ENCODE data around the gene CDH4. TPM values are rescaled to one million over a fixed set of nuclear protein-coding genes. Genes with fewer than 3 reads are reported as not detected.

Gene CDH4
- total and polyA plus RNA-seq, 2 donors (not counting 3 experiments of a cell fraction or from before 2014, with no cell fraction given): 0.17 to 0.51 TPM

DNA sequence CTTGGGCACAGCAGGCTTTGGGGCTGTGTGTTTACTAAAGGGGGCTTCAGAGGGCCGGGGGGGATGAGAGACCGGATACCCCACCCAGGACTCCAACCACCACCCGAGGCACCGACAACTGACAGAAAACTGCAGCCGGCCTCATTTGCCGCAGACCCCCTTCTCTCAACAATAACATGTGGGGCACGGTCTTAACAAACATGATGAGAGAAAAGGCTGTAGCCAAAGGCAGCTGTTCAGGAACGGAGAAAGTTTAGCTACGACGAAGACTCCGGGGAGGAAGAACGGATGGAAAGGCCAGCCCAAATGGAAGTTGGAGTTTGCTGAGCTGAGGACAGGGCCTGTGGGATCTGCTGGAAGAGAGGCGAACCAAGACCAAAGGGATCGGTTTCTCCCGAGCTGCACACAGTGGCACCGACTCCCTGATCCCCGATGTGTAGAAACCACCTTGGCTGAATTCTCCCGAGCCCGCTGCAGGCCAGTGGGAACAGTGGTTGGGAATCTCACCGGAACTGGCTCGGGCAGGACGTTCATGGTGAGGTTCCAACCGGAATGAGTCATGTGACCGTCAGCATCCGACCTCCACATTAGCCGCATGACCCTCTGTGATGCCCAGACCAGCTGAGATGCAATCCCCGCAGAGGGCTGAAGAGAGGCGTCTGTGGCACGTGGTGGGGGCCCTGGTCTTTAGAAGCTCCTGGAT is 454.3 kb downstream of the CDH4 start:
- no peak overlapping the region for H3K4me3 ChIP-seq (replicated peaks in 1 of 3; ENCODE audit: insufficient read depth in 1 of 3, low read depth in 1 of 3, low read length in 3 of 3)
- intact Hi-C loops (cut with micrococcal nuclease): no loop called here
- no peaks in the 10 kb centered on the region for H3K27me3 ChIP-seq (ENCODE audit: control insufficient read depth in 2 of 2, insufficient read depth in 2 of 2, low read length in 2 of 2)
- ChIA-PET CTCF (no interaction called here), POLR2A (no interaction called here)
- BruUV-seq (replicated peaks): no TSS peak
- no peaks in the 10 kb centered on the region for H3K4me1 ChIP-seq (ENCODE audit: control insufficient read depth, extremely low read depth, insufficient read depth, low read length)
- H3K36me3 ChIP-seq (ENCODE audit: control insufficient read depth in 2 of 2, extremely low read depth in 1 of 2, insufficient read depth in 2 of 2, low read length in 2 of 2): no peaks in the 10 kb centered on the region
- no peak overlapping the region for H3K27ac ChIP-seq (ENCODE audit: insufficient read depth, low read depth, low read length)
- no peaks in the 10 kb centered on the region for H4K20me1 ChIP-seq (replicated peaks; ENCODE audit: control insufficient read depth, extremely low read depth, insufficient read depth, low read length)
- peaks cover 2% of the 10 kb centered on the region for H3K9me3 ChIP-seq (replicated peaks; ENCODE audit: control insufficient read depth, insufficient read depth, low read length)
- no peak overlapping the region for H3K9ac ChIP-seq (replicated peaks; ENCODE audit: extremely low read depth, insufficient read depth, low read length)
- TF ChIP-seq JUN (IDR thresholded peaks at IDR 0.05; ENCODE audit: borderline replicate concordance, insufficient read depth, insufficient read length, low read depth) (no peak), POLR2AphosphoS5 (IDR thresholded peaks at IDR 0.05; ENCODE audit: insufficient read depth, low read depth, low read length) (no peak), EZH2 (IDR thresholded peaks at IDR 0.05; ENCODE audit: borderline replicate concordance, low read depth, low read length, severe bottlenecking) (no peak), FOS (IDR thresholded peaks at IDR 0.05; ENCODE audit: borderline replicate concordance, insufficient read depth, low read length) (no peak), MYC (IDR thresholded peaks at IDR 0.05; ENCODE audit: low read depth, low read length) (no peak)
- TF ChIP-seq, protein P1, sequence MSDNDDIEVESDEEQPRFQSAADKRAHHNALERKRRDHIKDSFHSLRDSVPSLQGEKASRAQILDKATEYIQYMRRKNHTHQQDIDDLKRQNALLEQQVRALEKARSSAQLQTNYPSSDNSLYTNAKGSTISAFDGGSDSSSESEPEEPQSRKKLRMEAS (IDR thresholded peaks at IDR 0.05; ENCODE audit: insufficient read depth, insufficient read length): no peak
- TF ChIP-seq, protein P2, sequence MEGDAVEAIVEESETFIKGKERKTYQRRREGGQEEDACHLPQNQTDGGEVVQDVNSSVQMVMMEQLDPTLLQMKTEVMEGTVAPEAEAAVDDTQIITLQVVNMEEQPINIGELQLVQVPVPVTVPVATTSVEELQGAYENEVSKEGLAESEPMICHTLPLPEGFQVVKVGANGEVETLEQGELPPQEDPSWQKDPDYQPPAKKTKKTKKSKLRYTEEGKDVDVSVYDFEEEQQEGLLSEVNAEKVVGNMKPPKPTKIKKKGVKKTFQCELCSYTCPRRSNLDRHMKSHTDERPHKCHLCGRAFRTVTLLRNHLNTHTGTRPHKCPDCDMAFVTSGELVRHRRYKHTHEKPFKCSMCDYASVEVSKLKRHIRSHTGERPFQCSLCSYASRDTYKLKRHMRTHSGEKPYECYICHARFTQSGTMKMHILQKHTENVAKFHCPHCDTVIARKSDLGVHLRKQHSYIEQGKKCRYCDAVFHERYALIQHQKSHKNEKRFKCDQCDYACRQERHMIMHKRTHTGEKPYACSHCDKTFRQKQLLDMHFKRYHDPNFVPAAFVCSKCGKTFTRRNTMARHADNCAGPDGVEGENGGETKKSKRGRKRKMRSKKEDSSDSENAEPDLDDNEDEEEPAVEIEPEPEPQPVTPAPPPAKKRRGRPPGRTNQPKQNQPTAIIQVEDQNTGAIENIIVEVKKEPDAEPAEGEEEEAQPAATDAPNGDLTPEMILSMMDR (IDR thresholded peaks at IDR 0.05; ENCODE audit: extremely low read depth in 1 of 2, insufficient read depth in 1 of 2, low read depth in 1 of 2, low read length in 2 of 2): no peak
- DNase-seq (ENCODE audit: low read depth, low spot score): no peak
- no peaks in the 10 kb centered on the region for H3K79me2 ChIP-seq (ENCODE audit: control insufficient read depth, insufficient read depth, low read length)
- H3K4me2 ChIP-seq (ENCODE audit: insufficient read depth, low read length): no peak overlapping the region
- dilution Hi-C loops (cut with MboI; ENCODE audit: extremely low pct_ligation_motif_present, low sequenced_read_pairs): no loop called here
- FAIRE-seq: no peak
- no peaks in the 10 kb centered on the region for H3K9me1 ChIP-seq (replicated peaks; ENCODE audit: control insufficient read depth, extremely low read depth, insufficient read depth, low read length)
- H2AFZ ChIP-seq (ENCODE audit: low read depth, low read length): no peak overlapping the region

All from endothelial cell of umbilical vein (primary cell).